SK-N-MC (cell line): ENCODE measurements around the gene SYN1.

Source experiments
- EZH2 ChIP-seq: fragments of 200-600 bp; sonication (generic); IDR thresholded peaks from one replicate; pipeline ENCODE4 v1.6.1; 2017; ENCODE audit warnings: antibody characterized with exemption
- POLR2AphosphoS5 ChIP-seq: IDR thresholded peaks from 2 replicates; pipeline ENCODE4 v1.6.1; 2012; ENCODE audit warnings: mild to moderate bottlenecking, low read depth, low read length, borderline replicate concordance

- TF ChIP-seq POLR2AphosphoS5 (no peak), EZH2 (no peak)
Measured at GRCh38 chrX:47595716-47596251, 23.9 kb downstream of the SYN1 start.
